GM13977 (cell line): ENCODE results near the gene FBXO30.

ENCODE experiments used
- DNase-seq: peaks from one replicate; pipeline ENCODE4 v3.0.0; 2012; ENCODE audit warnings: low spot score
- in situ Hi-C: fragments of 300-500 bp; cut with MboI; formaldehyde crosslinking; loops from one replicate; pipeline ENCODE4 v1.12.0; 2022; ENCODE audit warnings: low sequenced_read_pairs, low pct_unique_long_range_greater_than_20kb, mixed read lengths, inconsistent platforms; ENCODE audit not compliant: unreplicated experiment
- TF ChIP-seq, protein P1 (sequence below): IDR thresholded peaks from 2 replicates; pipeline ENCODE4 v1.5.1; 2012; ENCODE audit warnings: mild to moderate bottlenecking, control low read depth; ENCODE audit not compliant: insufficient read depth; ENCODE audit errors: extremely low read depth, missing control alignments

The FBXO30 gene

DNA sequence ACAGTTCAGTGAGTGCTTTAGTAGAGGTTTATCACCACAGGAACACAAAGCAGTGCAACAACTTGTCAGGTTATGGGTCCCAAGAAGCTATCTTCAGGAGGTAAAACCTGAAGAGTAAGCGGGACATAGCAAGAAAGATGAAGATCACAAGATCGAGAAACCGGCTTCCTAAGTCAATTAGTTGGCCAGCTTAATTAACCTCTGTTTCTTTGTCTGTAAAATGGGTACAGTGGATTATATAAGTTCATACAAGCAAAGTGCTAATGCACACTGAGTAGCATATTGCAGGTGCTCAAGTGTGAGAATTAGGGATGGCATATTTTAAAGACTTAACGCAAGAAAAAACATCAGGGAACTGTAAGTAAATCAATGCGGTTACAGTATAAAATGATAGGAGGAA lies 12.5 kb downstream of the FBXO30 start:
- in situ Hi-C loops = no loop called here
- TF ChIP-seq, protein P1, sequence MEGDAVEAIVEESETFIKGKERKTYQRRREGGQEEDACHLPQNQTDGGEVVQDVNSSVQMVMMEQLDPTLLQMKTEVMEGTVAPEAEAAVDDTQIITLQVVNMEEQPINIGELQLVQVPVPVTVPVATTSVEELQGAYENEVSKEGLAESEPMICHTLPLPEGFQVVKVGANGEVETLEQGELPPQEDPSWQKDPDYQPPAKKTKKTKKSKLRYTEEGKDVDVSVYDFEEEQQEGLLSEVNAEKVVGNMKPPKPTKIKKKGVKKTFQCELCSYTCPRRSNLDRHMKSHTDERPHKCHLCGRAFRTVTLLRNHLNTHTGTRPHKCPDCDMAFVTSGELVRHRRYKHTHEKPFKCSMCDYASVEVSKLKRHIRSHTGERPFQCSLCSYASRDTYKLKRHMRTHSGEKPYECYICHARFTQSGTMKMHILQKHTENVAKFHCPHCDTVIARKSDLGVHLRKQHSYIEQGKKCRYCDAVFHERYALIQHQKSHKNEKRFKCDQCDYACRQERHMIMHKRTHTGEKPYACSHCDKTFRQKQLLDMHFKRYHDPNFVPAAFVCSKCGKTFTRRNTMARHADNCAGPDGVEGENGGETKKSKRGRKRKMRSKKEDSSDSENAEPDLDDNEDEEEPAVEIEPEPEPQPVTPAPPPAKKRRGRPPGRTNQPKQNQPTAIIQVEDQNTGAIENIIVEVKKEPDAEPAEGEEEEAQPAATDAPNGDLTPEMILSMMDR = no peak
- DNase-seq = no peak

- in situ Hi-C loops = no loop called here
- TF ChIP-seq, protein P1 = no peak
- no peak for DNase-seq
Observed at GRCh38 chr6:145801021-145801420, 13.6 kb downstream of the FBXO30 start.

GRCh38 chr6:145798530-145798929 lies 16.1 kb downstream of the FBXO30 start:
- TF ChIP-seq, protein P1 = no peak
- DNase-seq = no peak
- in situ Hi-C loops = no loop called here

- no peak for DNase-seq
- TF ChIP-seq, protein P1 = no peak
- in situ Hi-C loops = no loop called here
Observed at GRCh38 chr6:145789443-145789842, 25.2 kb downstream of the FBXO30 start.

GRCh38 chr6:145787688-145788087 lies 26.9 kb downstream of the FBXO30 start:
- DNase-seq = no peak
- in situ Hi-C loops = no loop called here
- TF ChIP-seq, protein P1 = no peak

DNA sequence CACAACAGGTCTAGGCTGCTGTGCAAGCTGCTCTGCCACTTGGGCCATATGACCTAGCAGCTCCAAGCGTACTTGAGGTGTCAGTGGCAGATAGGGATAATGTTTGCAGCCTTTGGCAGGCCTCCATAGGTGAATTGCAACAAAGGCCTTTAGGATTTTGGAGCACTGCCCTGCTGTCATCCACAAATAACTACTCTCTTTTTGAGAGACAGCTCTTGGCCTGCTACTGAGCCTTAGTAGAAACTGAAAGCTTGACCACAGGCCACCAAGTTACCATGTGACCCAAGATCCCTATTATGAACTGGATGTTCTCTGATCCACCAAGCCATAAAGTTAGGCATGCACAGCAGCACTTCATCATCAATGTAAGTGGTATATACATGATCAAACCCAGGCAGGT lies 29.9 kb downstream of the FBXO30 start:
- no peak for DNase-seq
- in situ Hi-C loops = no loop called here
- TF ChIP-seq, protein P1 = no peak

- TF ChIP-seq, protein P1 = no peak
- in situ Hi-C loops = no loop called here
- no peak for DNase-seq
Observed at GRCh38 chr6:145783796-145784195, 30.8 kb downstream of the FBXO30 start.
